HG03432 (cell line): ENCODE data around the gene GARNL3.

Source experiments
- ATAC-seq: cut with Tn5 transposase; IDR thresholded peaks from one replicate; pipeline ENCODE4 v1.9.1; 2021; ENCODE audit warnings: mild to moderate bottlenecking, moderate library complexity; ENCODE audit not compliant: unreplicated experiment

GARNL3 gene

DNA sequence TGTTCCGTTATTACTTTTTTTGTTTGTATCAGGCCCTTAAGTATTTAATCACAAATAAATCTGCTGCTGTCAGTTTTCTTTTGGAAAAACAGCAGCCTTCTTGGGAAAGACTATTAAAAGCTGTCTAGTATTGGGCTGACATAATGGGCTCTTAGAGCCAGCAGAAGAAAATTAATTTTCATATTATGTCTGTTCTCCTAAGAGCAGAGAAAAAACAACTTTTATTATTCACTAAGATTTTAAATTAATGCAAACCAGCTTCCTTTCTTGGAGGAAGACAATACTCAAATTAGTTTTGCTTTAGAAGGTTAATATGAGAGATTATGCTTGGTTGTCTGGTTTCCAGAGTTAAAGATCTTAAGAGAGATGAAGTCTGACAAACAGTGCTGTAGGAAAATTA lies 30.6 kb upstream of the GARNL3 start:
- ATAC-seq: no peak

DNA sequence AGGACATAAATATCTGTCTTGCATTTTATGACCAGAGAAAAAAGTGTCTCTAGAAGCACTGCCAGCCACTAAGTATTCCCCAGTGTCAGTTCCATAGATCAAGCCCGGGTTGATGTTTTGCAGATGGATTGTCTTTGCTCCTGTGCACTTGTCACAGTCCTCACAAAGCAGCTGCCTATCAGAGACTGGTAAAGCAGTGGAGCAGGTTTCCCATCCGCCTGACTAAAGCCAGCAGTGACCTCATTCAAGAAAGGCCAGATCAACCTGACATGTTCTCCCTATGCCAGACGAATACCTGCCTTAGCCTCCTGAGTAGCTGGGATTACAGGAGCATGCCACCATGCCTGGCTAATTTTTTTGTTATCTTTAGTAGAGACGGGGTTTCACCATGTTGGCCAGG lies 26.8 kb upstream of the GARNL3 start:
- no peak for ATAC-seq

DNA sequence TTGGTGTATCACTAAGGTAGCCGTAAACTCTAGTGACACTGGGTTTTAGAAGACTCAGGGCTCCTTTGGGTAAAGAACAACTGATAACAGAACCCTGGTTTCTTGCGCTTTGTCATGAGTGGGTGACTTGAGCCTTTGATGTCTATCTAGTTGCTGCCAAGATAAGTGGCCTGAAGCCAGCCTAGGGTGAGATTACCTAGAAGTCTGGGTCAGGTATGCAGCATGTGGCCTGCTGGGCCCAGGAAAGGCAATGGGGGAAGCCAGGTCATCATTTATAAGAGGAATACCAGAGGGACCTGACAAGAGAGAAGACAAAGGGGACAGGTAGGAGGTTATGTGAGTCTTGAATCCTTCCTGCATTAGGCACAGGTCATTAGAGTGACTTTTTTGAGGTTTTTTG lies 23.2 kb upstream of the GARNL3 start:
- ATAC-seq: no peak

DNA sequence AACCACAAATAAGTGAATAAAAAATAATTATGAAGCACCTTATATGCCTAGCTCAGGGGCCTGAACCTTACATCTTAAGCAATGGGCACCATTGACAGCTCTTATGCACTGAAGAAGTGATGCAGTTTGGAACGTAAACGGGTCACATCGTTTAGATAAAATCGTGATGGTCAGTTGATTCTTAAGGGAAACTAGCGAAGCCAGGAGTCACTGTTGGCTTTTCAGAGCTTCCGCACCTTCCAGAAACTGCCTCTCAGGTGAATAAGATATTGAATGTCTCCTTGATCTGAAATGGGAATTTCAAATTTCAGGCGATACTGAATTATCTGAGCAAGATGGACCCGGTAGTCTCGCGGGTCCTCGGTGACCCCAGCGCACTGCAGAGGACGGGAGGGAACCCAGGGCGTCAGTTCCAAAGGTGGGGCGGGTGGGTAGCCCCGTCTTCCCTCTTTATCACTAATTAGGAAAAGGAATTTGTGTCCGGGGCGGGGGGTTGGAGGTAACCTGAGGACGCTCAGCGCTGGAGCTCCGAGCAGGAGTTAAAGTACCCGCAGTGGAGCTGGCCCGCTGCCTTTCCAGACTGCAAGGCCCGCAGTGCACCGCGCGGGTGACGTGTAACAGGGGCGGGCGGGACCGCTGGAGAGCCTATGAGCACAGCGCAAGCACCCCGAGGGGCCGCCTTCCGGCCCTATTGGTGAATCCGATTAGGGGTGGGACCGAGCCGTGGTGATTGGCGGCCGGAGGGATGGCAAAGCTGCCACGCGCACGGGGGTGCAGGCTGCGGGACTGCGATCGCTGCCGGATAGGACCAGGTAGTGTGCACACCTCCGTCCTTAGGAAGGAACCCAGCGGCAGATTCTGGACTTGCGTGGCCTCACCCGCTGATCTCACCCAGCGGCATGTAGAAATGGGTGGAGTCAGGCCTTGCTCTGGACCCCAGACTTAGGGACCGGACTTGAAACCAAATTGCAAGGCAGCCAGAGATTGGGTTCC lies 19.7 kb upstream of the GARNL3 start:
- ATAC-seq: peak; percentile 100

DNA sequence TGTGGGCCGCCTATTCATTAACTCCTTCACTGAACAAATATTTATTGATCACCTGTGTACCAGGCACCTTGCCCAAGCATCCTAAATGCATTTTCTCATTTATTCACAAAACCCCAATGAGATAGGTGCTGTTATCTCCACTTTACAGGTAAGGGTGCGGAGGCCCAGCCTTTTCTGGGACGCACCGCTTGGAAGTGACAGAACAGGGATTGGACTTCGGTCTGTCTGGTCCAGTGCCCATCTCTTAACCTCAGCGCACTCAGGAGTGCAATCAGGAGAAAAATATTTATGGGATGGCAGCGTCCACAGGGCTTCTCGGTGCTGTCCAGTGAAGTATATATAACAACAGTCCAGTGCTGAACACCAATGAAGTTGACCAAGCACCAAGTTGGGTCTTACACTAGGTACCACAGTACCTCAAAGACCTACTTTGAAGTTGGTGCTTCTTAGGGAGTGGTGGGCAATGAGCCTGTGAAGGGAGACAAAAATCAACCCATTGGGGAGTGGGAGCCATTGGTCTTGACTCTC lies 18.9 kb upstream of the GARNL3 start:
- no peak for ATAC-seq

DNA sequence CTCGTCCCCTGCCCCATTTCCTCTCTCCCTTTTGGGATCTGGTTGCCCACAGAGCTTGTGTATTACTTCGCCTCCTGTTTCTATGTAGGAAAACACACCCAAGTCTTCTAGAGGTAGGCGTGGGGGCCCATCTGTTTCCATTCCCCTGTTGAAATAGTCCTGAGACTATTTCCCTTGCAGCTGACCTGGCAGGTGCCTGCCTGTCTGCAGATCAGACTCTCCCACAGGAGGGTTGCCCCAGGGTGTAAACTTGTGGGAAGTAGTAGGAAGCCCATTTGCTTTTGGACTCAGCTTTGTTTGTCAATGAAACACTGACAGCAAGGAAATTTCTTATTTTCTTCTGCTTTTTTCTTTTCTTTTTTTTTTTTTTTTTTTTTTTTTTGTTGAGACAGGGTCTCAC lies 16.3 kb upstream of the GARNL3 start:
- no peak for ATAC-seq

DNA sequence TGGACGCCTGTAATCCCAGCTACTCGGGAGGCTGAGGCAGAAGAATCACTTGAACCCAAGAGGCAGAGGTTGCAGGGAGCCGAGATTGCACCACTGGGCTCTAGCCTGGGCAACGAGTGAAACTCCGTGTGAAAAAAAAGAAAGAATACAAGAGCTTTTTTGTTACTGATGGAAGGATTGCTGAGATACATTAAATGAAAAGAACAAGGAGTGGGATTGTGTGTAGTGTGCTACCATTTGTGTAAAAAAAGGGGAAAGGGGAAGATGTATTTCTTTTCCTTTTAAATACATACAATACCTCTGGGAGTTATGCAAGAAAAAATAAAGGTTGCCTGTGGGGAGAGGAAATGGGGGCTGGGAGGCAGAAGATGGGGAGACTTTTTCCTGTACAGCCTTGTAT lies 14.7 kb upstream of the GARNL3 start:
- ATAC-seq: no peak

DNA sequence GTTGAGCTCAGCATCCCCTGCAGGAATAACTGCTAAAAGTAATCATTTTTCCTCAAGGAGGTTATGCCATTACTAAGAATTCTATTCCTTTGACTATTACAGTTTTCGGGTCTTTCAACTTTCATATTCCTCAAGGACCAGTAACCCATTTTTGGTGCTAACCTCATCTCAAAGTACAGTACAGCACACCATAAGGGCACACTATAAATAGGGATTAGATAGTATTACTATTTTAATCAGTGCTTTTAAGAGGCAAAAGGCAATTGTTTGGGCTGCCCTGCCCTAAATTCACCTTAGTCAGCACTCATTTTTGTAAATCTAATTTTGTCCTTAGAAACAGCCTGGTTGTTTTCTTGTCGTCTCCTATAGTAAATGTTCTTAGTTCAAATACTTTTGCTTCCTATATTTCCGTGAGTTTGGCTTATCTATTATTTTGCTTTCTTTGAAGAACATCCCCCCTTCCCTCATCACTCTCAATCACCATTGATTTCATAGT lies 13.6 kb upstream of the GARNL3 start:
- no peak for ATAC-seq

DNA sequence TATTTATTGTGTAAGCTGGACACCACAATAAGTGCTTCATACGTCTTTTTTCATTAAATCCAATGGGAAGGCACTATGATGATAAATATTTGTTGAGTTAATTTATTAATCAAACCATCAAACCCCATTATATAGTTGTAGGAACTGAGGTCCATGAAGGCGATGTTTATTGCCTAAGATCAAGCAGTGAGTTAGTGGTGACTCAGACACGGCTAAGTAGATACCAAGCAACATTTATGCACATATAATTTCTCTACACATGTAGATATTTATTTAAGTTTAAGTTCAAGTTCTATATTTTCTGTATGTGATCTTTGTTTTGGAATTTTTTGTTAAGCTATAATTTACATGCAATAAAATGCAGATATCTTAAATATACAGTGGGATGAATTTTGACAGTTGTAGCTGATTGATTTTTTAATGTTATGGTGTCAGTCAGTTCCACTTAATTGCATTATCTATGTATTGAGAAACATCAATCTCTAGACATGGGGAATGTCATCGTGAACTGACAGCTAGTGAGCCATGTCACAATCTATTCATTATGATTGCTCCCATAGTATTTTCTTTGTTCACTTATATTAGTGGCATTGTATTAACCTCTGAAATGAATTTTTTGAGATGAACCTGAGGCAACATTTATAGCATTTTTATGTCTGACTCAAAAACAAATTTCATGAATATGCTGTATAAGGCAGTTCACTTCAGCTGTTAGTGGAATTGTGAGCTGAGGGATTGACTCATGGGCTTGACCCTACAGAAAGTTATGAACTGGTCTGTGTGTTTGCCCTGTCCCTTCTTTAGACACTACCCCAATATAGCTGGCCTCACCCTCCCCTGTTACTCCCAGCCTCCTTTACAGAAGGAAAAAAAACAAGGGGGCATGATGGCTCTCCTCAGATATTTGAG lies 11.9 kb upstream of the GARNL3 start:
- ATAC-seq: no peak

DNA sequence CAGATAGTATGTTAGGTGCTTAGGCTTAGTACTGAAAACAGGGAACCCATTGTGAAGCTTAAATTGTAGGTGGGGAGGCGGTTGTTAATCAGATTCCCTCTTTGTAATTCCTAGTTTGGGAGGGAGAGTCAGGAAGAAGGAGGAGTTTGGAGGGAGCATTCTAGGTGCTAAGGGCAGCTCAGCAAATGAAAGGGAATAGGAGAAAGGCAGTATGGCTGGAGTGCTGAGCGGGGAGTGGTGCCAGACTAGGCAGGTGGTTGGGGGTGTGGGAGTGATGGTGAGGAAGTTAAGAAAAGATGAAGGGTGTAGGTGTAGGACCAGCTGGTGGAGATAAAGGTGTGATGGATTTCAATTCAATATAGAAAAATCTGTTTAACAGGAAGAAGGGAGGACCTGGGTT lies 11.1 kb upstream of the GARNL3 start:
- ATAC-seq: no peak

DNA sequence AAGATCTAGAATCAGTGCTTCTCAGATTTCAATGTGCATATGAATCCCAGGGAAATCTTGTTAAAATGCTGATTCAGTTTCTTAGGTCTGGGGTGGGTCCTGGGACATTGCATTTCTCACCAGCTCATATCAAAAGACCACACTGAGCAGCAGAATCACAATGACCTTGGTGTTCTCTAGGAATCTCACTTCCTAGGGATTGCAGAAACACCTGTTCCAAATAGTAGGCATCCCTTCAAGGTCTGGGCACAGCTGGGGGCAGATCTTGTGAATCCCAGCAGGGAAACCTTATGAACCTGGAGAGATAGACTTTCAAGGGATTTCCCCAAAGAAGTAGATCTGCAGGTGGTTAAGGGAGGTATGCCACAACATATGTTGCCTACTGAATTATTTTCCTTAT lies 8.9 kb upstream of the GARNL3 start:
- no peak for ATAC-seq

DNA sequence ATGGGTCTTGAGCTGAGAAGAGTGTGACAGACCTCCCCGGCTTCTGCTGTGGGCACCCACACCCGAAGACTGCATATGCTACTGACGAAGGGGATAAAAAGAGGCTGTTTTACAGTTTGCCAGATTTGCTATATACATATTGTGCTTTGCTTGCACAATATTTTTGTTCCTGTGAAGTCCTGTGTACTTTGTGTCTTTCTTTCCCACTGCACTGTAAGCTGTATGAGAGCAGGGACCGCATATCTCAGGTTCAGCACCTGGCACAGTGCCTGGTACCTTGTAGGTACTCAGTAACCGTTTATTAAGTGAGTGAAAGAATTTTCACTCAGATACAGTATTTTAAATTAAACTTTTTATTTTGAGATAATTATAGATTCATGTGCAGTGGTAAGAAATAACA lies 8.2 kb upstream of the GARNL3 start:
- ATAC-seq: no peak

DNA sequence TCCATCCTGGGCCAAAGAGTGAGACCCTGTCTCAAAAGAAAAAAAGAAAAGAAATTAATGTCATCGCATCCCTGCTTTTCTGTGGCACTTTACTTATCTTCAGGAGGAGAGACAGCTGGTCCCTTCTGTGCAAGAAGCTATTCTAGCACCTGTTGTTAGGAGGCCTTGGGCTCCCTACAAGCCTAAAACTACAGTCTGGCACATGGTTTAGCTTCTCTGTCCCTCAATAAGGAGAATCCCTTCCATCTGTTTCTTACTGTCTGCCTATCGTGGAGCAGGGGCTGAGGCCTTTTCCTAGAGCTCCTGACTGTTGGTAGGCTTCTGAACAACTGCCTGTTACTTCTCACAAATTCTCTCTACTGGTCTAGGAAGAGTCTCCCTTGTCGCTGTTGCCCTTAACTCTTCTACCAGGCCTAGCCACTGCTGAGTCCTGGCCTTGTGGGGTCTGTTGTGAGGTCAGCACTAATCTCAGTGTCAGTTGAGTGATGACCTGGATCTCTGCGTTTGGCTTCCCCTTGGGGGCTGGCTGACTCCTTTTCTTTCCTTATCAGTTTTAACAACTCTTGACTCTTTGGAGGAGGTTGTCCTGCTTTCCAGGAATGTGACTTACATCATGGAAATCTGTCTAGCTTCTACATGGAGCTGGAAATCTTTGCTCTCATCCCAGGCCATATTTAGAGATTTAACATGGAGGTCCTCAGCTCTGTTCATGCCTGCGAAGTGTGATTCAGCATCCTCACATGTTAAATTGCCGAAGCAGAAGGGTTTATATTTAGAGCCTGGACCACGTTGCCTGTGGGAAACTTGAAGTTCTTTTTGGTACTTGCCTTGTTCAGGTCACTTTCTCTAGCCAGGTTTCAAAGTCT lies 5.7 kb upstream of the GARNL3 start:
- ATAC-seq: no peak

DNA sequence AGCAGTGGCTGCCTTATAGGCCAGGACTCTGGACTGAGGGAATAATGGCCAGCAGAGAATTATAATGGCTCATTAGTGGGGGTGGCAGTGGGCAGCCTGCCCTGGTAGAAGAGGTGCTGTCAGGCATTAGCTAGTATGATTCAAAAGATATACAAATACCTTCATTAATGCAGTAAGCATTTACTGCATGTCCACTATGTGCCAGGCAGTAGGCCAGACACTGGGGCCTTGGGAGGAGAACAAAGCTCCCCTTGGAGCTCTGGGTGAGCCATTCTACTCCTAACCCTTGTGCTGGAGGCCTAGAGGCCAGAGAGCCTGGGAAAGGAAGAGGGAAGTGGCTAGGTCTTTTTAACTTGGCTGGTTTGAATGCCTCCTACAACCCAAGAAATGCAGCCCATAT lies 2.0 kb upstream of the GARNL3 start:
- no peak for ATAC-seq

DNA sequence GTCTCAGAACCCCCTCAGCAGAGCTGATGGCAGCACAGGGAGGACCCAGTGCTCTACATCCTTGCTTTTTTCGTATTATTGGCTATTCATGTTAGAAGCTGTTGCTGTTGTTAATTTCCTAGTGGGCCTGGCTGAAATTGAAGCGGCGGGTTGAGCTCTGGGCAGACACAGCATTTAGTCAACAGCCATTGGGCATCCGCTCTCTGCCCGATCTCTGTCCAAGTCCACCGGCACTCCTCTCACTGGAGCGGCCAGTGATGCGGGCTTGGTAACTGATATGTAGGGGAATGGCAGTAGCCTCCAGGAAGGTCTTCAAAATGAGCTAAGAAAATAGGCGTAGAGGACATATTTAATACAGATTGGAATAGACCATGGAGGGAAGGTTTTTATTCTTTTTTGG lies 1.3 kb upstream of the GARNL3 start:
- no peak for ATAC-seq

DNA sequence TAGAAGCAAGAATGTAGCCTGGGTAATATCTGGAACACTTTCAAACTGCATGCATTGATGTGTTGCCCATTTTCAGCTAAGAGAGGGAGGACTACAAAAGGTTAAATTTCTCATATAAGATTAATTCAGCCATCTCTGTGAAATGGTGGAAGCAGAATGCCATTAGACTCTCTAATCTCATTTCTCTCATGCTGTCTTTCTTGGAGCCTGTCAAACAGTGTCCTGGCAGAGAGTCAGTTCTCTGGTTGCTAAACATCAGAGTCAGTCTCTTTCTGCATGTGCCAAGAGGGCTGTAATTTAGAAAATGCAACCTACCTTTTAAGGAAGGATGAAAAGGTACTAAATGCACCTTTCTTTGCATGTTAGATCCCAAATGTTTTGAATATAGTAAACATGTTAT lies 910 bp upstream of the GARNL3 start:
- ATAC-seq: no peak

DNA sequence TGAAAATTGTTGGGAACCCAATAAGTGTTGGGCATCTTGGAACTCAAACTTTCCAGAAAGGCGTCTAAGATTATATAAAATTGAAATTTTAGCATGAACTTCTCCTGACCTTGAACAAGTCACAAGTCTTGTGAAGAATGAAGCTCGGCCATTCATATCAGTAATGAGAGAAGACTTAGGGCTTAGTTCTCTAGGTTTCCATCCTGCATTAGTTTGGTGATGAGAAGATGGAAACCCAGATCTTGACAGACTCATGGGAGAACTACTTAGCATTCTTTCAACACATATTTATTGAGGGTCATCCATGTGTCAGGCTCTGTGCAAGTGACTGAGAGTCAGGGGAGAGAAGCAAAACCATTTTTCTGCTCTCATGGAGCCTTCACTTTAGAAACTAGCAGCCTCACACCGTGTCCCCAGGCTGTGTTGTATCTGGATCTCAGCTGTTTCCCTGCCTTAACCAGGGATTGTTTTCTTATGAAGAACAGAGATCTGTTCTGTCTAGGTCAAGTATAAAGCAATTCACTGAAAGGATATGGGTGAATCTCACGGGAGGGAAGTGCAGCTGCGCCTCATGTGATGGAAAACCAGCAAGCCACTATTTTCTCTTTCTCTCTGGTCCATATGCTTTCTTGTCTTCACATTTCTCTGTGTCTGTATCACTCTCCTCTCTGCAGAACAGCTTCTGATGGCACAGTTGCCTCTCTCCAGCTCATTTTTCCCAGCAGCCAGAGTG lies 3.4 kb downstream of the GARNL3 start:
- ATAC-seq: peak; percentile 40

DNA sequence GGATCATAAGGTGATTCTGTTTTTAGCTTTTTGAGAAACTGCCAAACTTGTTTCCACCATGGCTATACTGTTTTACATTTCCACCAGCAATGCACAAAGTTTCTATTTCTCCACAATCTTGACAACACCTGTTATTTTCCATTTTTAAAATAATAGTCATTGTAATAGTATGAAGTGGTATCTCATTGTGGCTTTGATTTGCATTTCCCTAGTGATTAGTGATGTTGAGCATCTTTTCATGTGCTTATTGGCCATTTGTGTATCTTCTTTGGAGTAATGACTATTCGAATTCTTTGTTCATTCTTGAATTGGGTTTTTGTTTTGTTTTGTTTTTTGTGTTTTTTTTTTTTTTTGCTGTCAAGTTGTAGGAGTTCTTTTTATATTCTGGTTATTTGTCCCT lies 4.9 kb downstream of the GARNL3 start:
- no peak for ATAC-seq

DNA sequence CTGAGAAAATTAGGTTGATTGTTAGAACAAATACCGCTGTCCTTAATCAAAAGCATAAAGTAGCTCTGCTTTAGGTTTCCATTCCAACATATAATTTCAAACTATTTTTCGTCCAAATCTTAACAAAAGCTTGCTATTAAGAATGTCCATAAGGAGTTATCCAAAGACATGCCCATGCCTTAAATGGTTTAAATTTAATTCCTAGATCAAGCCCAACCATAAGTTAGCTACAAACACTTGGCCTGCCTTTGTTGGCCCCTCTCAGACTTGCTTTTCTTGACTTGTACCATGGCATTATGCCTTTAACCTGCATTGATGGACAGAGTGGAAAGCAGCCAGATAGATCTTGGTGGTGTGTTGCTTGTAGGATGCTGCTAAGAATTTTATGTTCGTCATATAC lies 8.8 kb downstream of the GARNL3 start:
- no peak for ATAC-seq

DNA sequence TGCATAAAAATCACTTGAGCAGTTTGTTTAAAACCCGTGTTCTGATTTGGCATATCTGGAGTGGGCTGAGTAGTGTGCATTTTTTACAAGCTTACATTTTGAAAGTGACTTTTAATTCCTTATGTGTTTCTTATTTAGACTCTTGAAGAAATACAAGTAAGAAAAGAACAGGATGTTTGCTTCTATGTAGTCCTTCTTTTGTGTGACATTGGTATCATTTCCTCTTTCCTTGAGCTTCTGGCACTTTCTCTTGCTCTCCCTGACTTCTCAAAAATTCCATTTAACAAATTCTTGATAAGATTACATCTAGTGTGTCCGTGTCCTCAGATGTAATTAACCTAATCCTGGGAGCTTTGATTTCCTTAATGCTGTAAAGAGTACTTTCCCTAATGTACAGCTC lies 12.5 kb downstream of the GARNL3 start:
- no peak for ATAC-seq
